Skeletal muscle tissue (tissue), 4 donors: ENCODE data around the gene CDK14. TPM values are rescaled to one million over a fixed set of nuclear protein-coding genes. Genes with fewer than 3 reads are reported as not detected.

Experiments
- H3K27ac ChIP-seq: one replicate; pipeline ENCODE4 v1.7.0; 2013; ENCODE audit warnings: mild to moderate bottlenecking, low read depth, low read length, inconsistent platforms
- H3K27me3 ChIP-seq, 3 donors: one replicate each; pipeline ENCODE4 v1.7.0; 2013; ENCODE audit warnings: low read length in 3 of 3; ENCODE audit not compliant: control insufficient read depth in 3 of 3, insufficient read depth in 3 of 3
- H3K36me3 ChIP-seq, 3 donors: one replicate each; pipeline ENCODE4 v1.7.0; 2013; ENCODE audit warnings: low read length in 3 of 3; ENCODE audit not compliant: control insufficient read depth in 3 of 3, insufficient read depth in 3 of 3
- H3K4me1 ChIP-seq, 3 donors: one replicate each; pipeline ENCODE4 v1.7.0; 2013; ENCODE audit warnings: low read length in 3 of 3, mild to moderate bottlenecking in 3 of 3; ENCODE audit not compliant: control insufficient read depth in 3 of 3, insufficient read depth in 3 of 3
- H3K4me3 ChIP-seq, 3 donors: one replicate each; pipeline ENCODE4 v1.7.0; 2013; ENCODE audit warnings: low read length in 3 of 3
- H3K9ac ChIP-seq, 3 donors: one replicate each; pipeline ENCODE4 v1.7.0; 2013; ENCODE audit warnings: low read length in 3 of 3, mild to moderate bottlenecking in 3 of 3, moderate library complexity in 2 of 3, low read depth in 1 of 3
- H3K9me3 ChIP-seq, 3 donors: one replicate each; pipeline ENCODE4 v1.7.0; 2013; ENCODE audit warnings: low read length in 3 of 3; ENCODE audit not compliant: control insufficient read depth in 3 of 3
- total RNA-seq: library from RNA; depleted of rRNA; stranded (reverse); fragments of >200 nt; gene quantifications from one replicate; pipeline ENCODE4 v1.2.3, GENCODE V29; 2014
- donor health status: Osteomylitis.

The CDK14 gene
- total RNA-seq, 1 donor from 2014 or later: 25.1 TPM

- no peaks in the 10 kb centered on the region for H3K4me1 ChIP-seq
- H3K9ac ChIP-seq: no peak overlapping the region
- no peak overlapping the region for H3K27ac ChIP-seq
- peaks cover 0 to 2% (median 0%) of the 10 kb centered on the region in 3 donors for H3K36me3 ChIP-seq
- H3K27me3 ChIP-seq: no peaks in the 10 kb centered on the region
- no peaks in the 10 kb centered on the region for H3K9me3 ChIP-seq
- H3K4me3 ChIP-seq: no peak overlapping the region
Observed at GRCh38 chr7:90982228-90982627, 386.1 kb downstream of the CDK14 start.

GRCh38 chr7:90984692-90985091, 388.6 kb downstream of the CDK14 start:
- H3K27me3 ChIP-seq: no peaks in the 10 kb centered on the region
- H3K4me1 ChIP-seq: no peaks in the 10 kb centered on the region
- H3K9ac ChIP-seq: no peak overlapping the region
- no peak overlapping the region for H3K4me3 ChIP-seq
- peaks cover 0 to 2% (median 0%) of the 10 kb centered on the region in 3 donors for H3K36me3 ChIP-seq
- H3K27ac ChIP-seq: no peak overlapping the region
- no peaks in the 10 kb centered on the region for H3K9me3 ChIP-seq

GRCh38 chr7:90988516-90988915, 392.4 kb downstream of the CDK14 start:
- no peak overlapping the region for H3K27ac ChIP-seq
- H3K9ac ChIP-seq: no peak overlapping the region

GRCh38 chr7:90988996-90989765, 393.1 kb downstream of the CDK14 start:
- no peak overlapping the region for H3K4me3 ChIP-seq
- H3K9ac ChIP-seq: no peak overlapping the region
- no peaks in the 10 kb centered on the region for H3K4me1 ChIP-seq
- no peaks in the 10 kb centered on the region for H3K9me3 ChIP-seq
- peaks cover 0 to 2% (median 0%) of the 10 kb centered on the region in 3 donors for H3K36me3 ChIP-seq
- H3K27me3 ChIP-seq: no peaks in the 10 kb centered on the region
- no peak overlapping the region for H3K27ac ChIP-seq

More at GRCh38 chr7:90988516-90988915, 392.4 kb downstream of the CDK14 start:
- Histone ChIP-seq H3K9me3 (no peaks in the 10 kb centered on the region), H3K36me3 (peaks cover 0 to 2% (median 0%) of the 10 kb centered on the region in 3 donors), H3K27me3 (no peaks in the 10 kb centered on the region), H3K4me3 (no peak overlapping the region), H3K4me1 (no peaks in the 10 kb centered on the region)

GRCh38 chr7:90994121-90994520, 398.0 kb downstream of the CDK14 start:
- H3K27ac ChIP-seq: no peak overlapping the region

GRCh38 chr7:90994601-90995000, 398.5 kb downstream of the CDK14 start:
- Histone ChIP-seq H3K4me3 (no peak overlapping the region), H3K9me3 (no peaks in the 10 kb centered on the region), H3K36me3 (no peaks in the 10 kb centered on the region), H3K9ac (no peak overlapping the region), H3K4me1 (no peaks in the 10 kb centered on the region), H3K27me3 (no peaks in the 10 kb centered on the region), H3K27ac (no peak overlapping the region)

More at GRCh38 chr7:90994121-90994520, 398.0 kb downstream of the CDK14 start:
- no peaks in the 10 kb centered on the region for H3K4me1 ChIP-seq
- no peak overlapping the region for H3K9ac ChIP-seq
- no peak overlapping the region for H3K4me3 ChIP-seq
- H3K27me3 ChIP-seq: no peaks in the 10 kb centered on the region
- H3K36me3 ChIP-seq: no peaks in the 10 kb centered on the region
- no peaks in the 10 kb centered on the region for H3K9me3 ChIP-seq

GRCh38 chr7:90995996-90996395, 399.9 kb downstream of the CDK14 start:
- H3K4me1 ChIP-seq: no peaks in the 10 kb centered on the region
- no peaks in the 10 kb centered on the region for H3K27me3 ChIP-seq
- H3K9me3 ChIP-seq: no peaks in the 10 kb centered on the region

GRCh38 chr7:90999989-91000979, 404.2 kb downstream of the CDK14 start:
- H3K9me3 ChIP-seq: no peaks in the 10 kb centered on the region
- H3K36me3 ChIP-seq: no peaks in the 10 kb centered on the region
- H3K27ac ChIP-seq: no peak overlapping the region
- no peak overlapping the region for H3K4me3 ChIP-seq
- no peaks in the 10 kb centered on the region for H3K27me3 ChIP-seq
- H3K9ac ChIP-seq: no peak overlapping the region
- no peaks in the 10 kb centered on the region for H3K4me1 ChIP-seq

More at GRCh38 chr7:90995996-90996395, 399.9 kb downstream of the CDK14 start:
- H3K36me3 ChIP-seq: no peaks in the 10 kb centered on the region
- H3K9ac ChIP-seq: no peak overlapping the region
- no peak overlapping the region for H3K27ac ChIP-seq
- H3K4me3 ChIP-seq: no peak overlapping the region

- no peaks in the 10 kb centered on the region for H3K27me3 ChIP-seq
- no peak overlapping the region for H3K4me3 ChIP-seq
- no peaks in the 10 kb centered on the region for H3K36me3 ChIP-seq
- H3K4me1 ChIP-seq: no peaks in the 10 kb centered on the region
- no peak overlapping the region for H3K9ac ChIP-seq
- H3K9me3 ChIP-seq: no peaks in the 10 kb centered on the region
- H3K27ac ChIP-seq: no peak overlapping the region
Observed at GRCh38 chr7:91005024-91005423, 408.9 kb downstream of the CDK14 start.

- H3K27me3 ChIP-seq: no peaks in the 10 kb centered on the region
- no peak overlapping the region for H3K9ac ChIP-seq
- H3K27ac ChIP-seq: no peak overlapping the region
- no peak overlapping the region for H3K4me3 ChIP-seq
- no peaks in the 10 kb centered on the region for H3K4me1 ChIP-seq
- no peaks in the 10 kb centered on the region for H3K36me3 ChIP-seq
- H3K9me3 ChIP-seq: no peaks in the 10 kb centered on the region
Observed at GRCh38 chr7:91005841-91006240, 409.7 kb downstream of the CDK14 start.
